H9 (cell line): Measurements from ENCODE around the gene AKIRIN2. TPM values are rescaled to one million over a fixed set of nuclear protein-coding genes. Genes with fewer than 3 reads are reported as not detected.

Source experiments
- DNase-seq: peaks from one replicate; pipeline ENCODE4 v3.0.0-alpha.2; 2017
- H2AFZ ChIP-seq: one replicate; pipeline ENCODE4 v1.6.1; 2013; ENCODE audit warnings: mild to moderate bottlenecking, low read length, control low read depth, moderate library complexity
- H2AK5ac ChIP-seq: 2 replicates; pipeline ENCODE4 v1.6.1; 2013; ENCODE audit warnings: low read length, control low read depth, mixed read lengths; ENCODE audit not compliant: insufficient read length
- H2BK120ac ChIP-seq: one replicate; pipeline ENCODE4 v1.6.1; 2013; ENCODE audit warnings: low read depth, mild to moderate bottlenecking, low read length, control low read depth, inconsistent platforms; ENCODE audit not compliant: poor library complexity, severe bottlenecking
- H2BK12ac ChIP-seq: 2 replicates; pipeline ENCODE4 v1.6.1; 2013; ENCODE audit warnings: low read length, control low read depth, mixed read lengths, low read depth; ENCODE audit not compliant: insufficient read length
- H2BK15ac ChIP-seq: 2 replicates; pipeline ENCODE4 v1.6.1; 2013; ENCODE audit warnings: low read depth, low read length, control low read depth
- H2BK20ac ChIP-seq: one replicate; pipeline ENCODE4 v1.6.1; 2013; ENCODE audit warnings: low read depth, mild to moderate bottlenecking, low read length, control low read depth, inconsistent platforms; ENCODE audit not compliant: poor library complexity, severe bottlenecking
- H2BK5ac ChIP-seq: 2 replicates; pipeline ENCODE4 v1.6.1; 2013; ENCODE audit warnings: low read length, control low read depth, mixed read lengths; ENCODE audit not compliant: insufficient read length
- H3K14ac ChIP-seq: 2 replicates; pipeline ENCODE4 v1.6.1; 2013; ENCODE audit warnings: low read length, control low read depth; ENCODE audit not compliant: insufficient read depth
- H3K18ac ChIP-seq: 2 replicates; pipeline ENCODE4 v1.6.1; 2013; ENCODE audit warnings: low read depth, mild to moderate bottlenecking, mixed read lengths, low read length, control low read depth; ENCODE audit not compliant: insufficient read length
- H3K23ac ChIP-seq: 2 replicates; pipeline ENCODE4 v1.6.1; 2013; ENCODE audit warnings: low read length, control low read depth, mixed read lengths, low read depth; ENCODE audit not compliant: insufficient read length
- H3K23me2 ChIP-seq: 2 replicates; pipeline ENCODE4 v1.6.1; 2013; ENCODE audit warnings: low read depth, mild to moderate bottlenecking, mixed read lengths, low read length, control low read depth; ENCODE audit not compliant: insufficient read length, poor library complexity, severe bottlenecking
- H3K27ac ChIP-seq: 2 replicates; pipeline ENCODE4 v1.5.1; 2013; ENCODE audit warnings: low read length, control low read depth, mixed read lengths, low read depth; ENCODE audit not compliant: insufficient read length
- H3K27me3 ChIP-seq: 2 replicates; pipeline ENCODE4 v1.6.1; 2013; ENCODE audit warnings: low read length, control low read depth, inconsistent platforms; ENCODE audit not compliant: insufficient read depth
- H3K4ac ChIP-seq: 2 replicates; pipeline ENCODE4 v1.6.1; 2013; ENCODE audit warnings: low read depth, mild to moderate bottlenecking, control low read depth, inconsistent platforms, low read length, moderate library complexity
- H3K4me1 ChIP-seq: 2 replicates; pipeline ENCODE4 v1.6.1; 2013; ENCODE audit warnings: low read length, control low read depth, inconsistent platforms; ENCODE audit not compliant: insufficient read depth
- H3K4me2 ChIP-seq: 2 replicates; pipeline ENCODE4 v1.6.1; 2013; ENCODE audit warnings: low read length, control low read depth, mixed read lengths; ENCODE audit not compliant: insufficient read length, insufficient read depth
- H3K56ac ChIP-seq: 2 replicates; pipeline ENCODE4 v1.6.1; 2013; ENCODE audit warnings: low read depth, mild to moderate bottlenecking, mixed read lengths, low read length, control low read depth; ENCODE audit not compliant: insufficient read length
- H3K79me1 ChIP-seq: 2 replicates; pipeline ENCODE4 v1.6.1; 2013; ENCODE audit warnings: low read depth, mild to moderate bottlenecking, moderate library complexity, low read length, control low read depth, inconsistent platforms; ENCODE audit not compliant: insufficient read depth, poor library complexity, severe bottlenecking
- H3K79me2 ChIP-seq: 2 replicates; pipeline ENCODE4 v1.6.1; 2013; ENCODE audit warnings: low read length, control low read depth, inconsistent platforms; ENCODE audit not compliant: insufficient read depth
- H3K9ac ChIP-seq: 2 replicates; pipeline ENCODE4 v1.6.1; 2013; ENCODE audit warnings: low read length, control low read depth, mixed read lengths; ENCODE audit not compliant: insufficient read length; ENCODE audit errors: extremely low read depth
- H3K9me3 ChIP-seq: one replicate; pipeline ENCODE4 v1.6.1; 2013; ENCODE audit warnings: low read depth, low read length, inconsistent platforms; ENCODE audit not compliant: control insufficient read depth
- H3T11ph ChIP-seq: one replicate; pipeline ENCODE4 v1.6.1; 2013; ENCODE audit warnings: mild to moderate bottlenecking, low read length, control low read depth, inconsistent platforms
- H4K20me1 ChIP-seq: one replicate; pipeline ENCODE4 v1.6.1; 2013; ENCODE audit not compliant: control insufficient read depth, insufficient read length, insufficient read depth
- H4K5ac ChIP-seq: 2 replicates; pipeline ENCODE4 v1.6.1; 2013; ENCODE audit warnings: low read depth, mild to moderate bottlenecking, mixed read lengths, low read length, control low read depth; ENCODE audit not compliant: insufficient read length
- H4K8ac ChIP-seq: replicated peaks from 2 replicates; pipeline ENCODE4 v1.6.1; 2013; ENCODE audit warnings: low read length, control low read depth, mixed read lengths, low read depth; ENCODE audit not compliant: insufficient read length
- H4K91ac ChIP-seq: 2 replicates; pipeline ENCODE4 v1.6.1; 2013; ENCODE audit warnings: low read depth, mild to moderate bottlenecking, moderate library complexity, mixed read lengths, low read length, control low read depth; ENCODE audit not compliant: insufficient read length
- H3K27ac Mint-ChIP-seq, 3 experiments: 2 replicates in 2 of 3; 3 replicates in 1 of 3; pipeline ENCODE4 v1.8.0; 2020 to 2021; ENCODE audit warnings: mixed read lengths in 3 of 3, mild to moderate bottlenecking in 1 of 3, moderate library complexity in 1 of 3
- H3K27me3 Mint-ChIP-seq: 2 replicates; pipeline ENCODE4 v1.8.0; 2021; ENCODE audit warnings: low read depth, mild to moderate bottlenecking, moderate library complexity, mixed read lengths
- H3K36me3 Mint-ChIP-seq, 3 experiments: 2 replicates in 2 of 3; 3 replicates in 1 of 3; pipeline ENCODE4 v1.8.0; 2020 to 2021; ENCODE audit warnings: low read depth in 3 of 3, mixed read lengths in 3 of 3; ENCODE audit not compliant: insufficient read depth in 1 of 3
- H3K4me1 Mint-ChIP-seq, 2 experiments: 2 replicates each; pipeline ENCODE4 v1.8.0; 2020; ENCODE audit warnings: mixed read lengths in 2 of 2
- H3K4me3 Mint-ChIP-seq, 2 experiments: 2 replicates in 1 of 2; 3 replicates in 1 of 2; pipeline ENCODE4 v1.8.0; 2020 to 2021; ENCODE audit warnings: mild to moderate bottlenecking in 2 of 2, mixed read lengths in 2 of 2, moderate library complexity in 1 of 2
- H3K9me3 Mint-ChIP-seq, 2 experiments: 2 replicates in 1 of 2; 3 replicates in 1 of 2; pipeline ENCODE4 v1.8.0; 2020; ENCODE audit warnings: mild to moderate bottlenecking in 2 of 2, mixed read lengths in 2 of 2, moderate library complexity in 1 of 2
- CTCF ChIP-seq: fragments of 200-600 bp; sonication (generic); conservative IDR thresholded peaks from 3 replicates; pipeline ENCODE4 v1.8.0; 2021; ENCODE audit warnings: antibody characterized with exemption, mild to moderate bottlenecking
- WGBS: extraction: QIAGEN DNeasy Blood & Tissue Kit; methylation state at CpG from one replicate; pipeline ENCODE4 v1.1.7; 2013; ENCODE audit warnings: missing lambda C conversion rate, low lambda C conversion rate, mixed read lengths; ENCODE audit not compliant: insufficient read length; ENCODE audit errors: extremely low coverage; 5-methylcytosine and 5-hydroxymethylcytosine counted together
- total RNA-seq: library from RNA; stranded (reverse); gene quantifications from 2 replicates; pipeline ENCODE4 v1.2.1, GENCODE V29; 2021

The AKIRIN2 gene
- total RNA-seq, 1 experiment from 2014 or later: 75.7 TPM

DNA sequence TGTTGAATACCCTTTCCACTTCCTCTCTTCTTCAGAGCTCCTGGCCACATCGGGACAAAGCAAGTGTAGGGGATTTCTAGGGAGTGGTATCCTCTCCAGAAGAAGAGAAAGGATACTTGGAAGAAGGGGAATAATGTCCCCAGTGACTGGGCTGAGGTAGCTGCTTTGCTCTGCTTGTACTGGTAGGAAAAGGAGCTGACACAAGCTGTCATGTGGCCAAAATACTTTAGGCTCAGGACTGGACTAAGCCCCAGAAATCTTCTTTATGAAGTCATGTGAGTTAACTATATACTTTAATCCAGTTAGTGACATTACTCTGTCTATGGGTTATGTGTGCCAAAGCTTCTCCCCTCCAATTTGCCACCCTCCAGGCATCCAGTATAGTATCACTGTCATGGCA lies 40.5 kb downstream of the AKIRIN2 start:
- no peak for DNase-seq
- no peak overlapping the region for H2BK5ac ChIP-seq
- no peaks in the 10 kb centered on the region for H3K4me1 Mint-ChIP-seq
- no peaks in the 10 kb centered on the region for H4K20me1 ChIP-seq
- H2BK120ac ChIP-seq: no peak overlapping the region
- H3K79me1 ChIP-seq: no peaks in the 10 kb centered on the region
- H3K9me3 ChIP-seq: no peaks in the 10 kb centered on the region
- no peaks in the 10 kb centered on the region for H3K4me1 ChIP-seq
- no peak overlapping the region for H3K56ac ChIP-seq
- no peaks in the 10 kb centered on the region; the same call in 1 of the 2 replicates for H3K27me3 Mint-ChIP-seq
- H3K23me2 ChIP-seq: no peaks in the 10 kb centered on the region
- H2BK20ac ChIP-seq: no peak overlapping the region
- no peak overlapping the region for H3K27ac ChIP-seq
- no peak overlapping the region for H3K4me2 ChIP-seq
- H3K79me2 ChIP-seq: no peaks in the 10 kb centered on the region
- no peak overlapping the region for H4K5ac ChIP-seq
- no peak for TF ChIP-seq CTCF
- no peak overlapping the region for H2AFZ ChIP-seq
- H3K9ac ChIP-seq: no peak overlapping the region
- no peak overlapping the region for H2BK12ac ChIP-seq
- H3K27ac Mint-ChIP-seq: no peak overlapping the region
- H3K14ac ChIP-seq: no peak overlapping the region
- H3K23ac ChIP-seq: no peak overlapping the region
- H2BK15ac ChIP-seq: no peak overlapping the region
- H3K4ac ChIP-seq: no peak overlapping the region
- H3K4me3 Mint-ChIP-seq: no peak overlapping the region
- no peaks in the 10 kb centered on the region for H3K27me3 ChIP-seq
- H4K91ac ChIP-seq: no peak overlapping the region
- no CpG with 5 or more reads among the region's 1 CpG for WGBS
- H3K9me3 Mint-ChIP-seq: no peaks in the 10 kb centered on the region
- peaks cover 22 to 67% (median 61%) of the 10 kb centered on the region in 3 experiments for H3K36me3 Mint-ChIP-seq
- H4K8ac ChIP-seq: no peak overlapping the region
- no peak overlapping the region for H3T11ph ChIP-seq
- H2AK5ac ChIP-seq: no peak overlapping the region
- H3K18ac ChIP-seq: no peak overlapping the region
